CD4-positive, alpha-beta T cell treated with Interleukin-6 for 4 hours (primary cell): Measurements from ENCODE around the gene ACAP3.

Experiments
- DNase-seq: peaks from one replicate; pipeline ENCODE4 v3.0.0-alpha.2; 2020; ENCODE audit warnings: mixed read lengths

ACAP3 gene

GRCh38 chr1:1344655-1345361 is 37.1 kb upstream of the ACAP3 start:
- peak; percentile 61 for DNase-seq

GRCh38 chr1:1343811-1344421 is 36.2 kb upstream of the ACAP3 start:
- no peak for DNase-seq

- no peak for DNase-seq
Measured at GRCh38 chr1:1342584-1343115, 34.9 kb upstream of the ACAP3 start.

GRCh38 chr1:1342061-1342562 is 34.4 kb upstream of the ACAP3 start:
- DNase-seq: no peak

GRCh38 chr1:1341549-1342021 is 33.9 kb upstream of the ACAP3 start:
- no peak for DNase-seq

- no peak for DNase-seq
Measured at GRCh38 chr1:1340791-1341548, 33.2 kb upstream of the ACAP3 start.

- no peak for DNase-seq
Measured at GRCh38 chr1:1340185-1340584, 32.5 kb upstream of the ACAP3 start.

- no peak for DNase-seq
Measured at GRCh38 chr1:1338278-1338677, 30.5 kb upstream of the ACAP3 start.

- DNase-seq: peak; percentile 19
Measured at GRCh38 chr1:1337793-1338147, 30.0 kb upstream of the ACAP3 start.

GRCh38 chr1:1336931-1337792 is 29.4 kb upstream of the ACAP3 start:
- DNase-seq: no peak

- DNase-seq: no peak
Measured at GRCh38 chr1:1336446-1336845, 28.7 kb upstream of the ACAP3 start.

- no peak for DNase-seq
Measured at GRCh38 chr1:1335792-1336248, 28.1 kb upstream of the ACAP3 start.

- DNase-seq: no peak
Measured at GRCh38 chr1:1335283-1335682, 27.6 kb upstream of the ACAP3 start.

GRCh38 chr1:1334835-1335234 is 27.1 kb upstream of the ACAP3 start:
- DNase-seq: no peak

- no peak for DNase-seq
Measured at GRCh38 chr1:1333551-1334241, 26.0 kb upstream of the ACAP3 start.

- no peak for DNase-seq
Measured at GRCh38 chr1:1332774-1333480, 25.2 kb upstream of the ACAP3 start.

- DNase-seq: no peak
Measured at GRCh38 chr1:1332031-1332755, 24.5 kb upstream of the ACAP3 start.

- DNase-seq: no peak
Measured at GRCh38 chr1:1331068-1331965, 23.6 kb upstream of the ACAP3 start, which contains the start of gene TAS1R3. Gene TAS1R3, plus strand, starts transcription at chr1:1331280. Its CDS starts 66 bp downstream, at chr1:1331346.
